HG03571 (cell line): Measurements from ENCODE around the gene HSPA2.
"Not testable (repeated sequence)": the region's sequence is repeated elsewhere in the genome, so short reads cannot be mapped to it uniquely, and the experiment has no call there.

Experiments
- ATAC-seq: cut with Tn5 transposase; IDR thresholded peaks from one replicate; pipeline ENCODE4 v1.9.1; 2021; ENCODE audit not compliant: unreplicated experiment

HSPA2 gene

DNA sequence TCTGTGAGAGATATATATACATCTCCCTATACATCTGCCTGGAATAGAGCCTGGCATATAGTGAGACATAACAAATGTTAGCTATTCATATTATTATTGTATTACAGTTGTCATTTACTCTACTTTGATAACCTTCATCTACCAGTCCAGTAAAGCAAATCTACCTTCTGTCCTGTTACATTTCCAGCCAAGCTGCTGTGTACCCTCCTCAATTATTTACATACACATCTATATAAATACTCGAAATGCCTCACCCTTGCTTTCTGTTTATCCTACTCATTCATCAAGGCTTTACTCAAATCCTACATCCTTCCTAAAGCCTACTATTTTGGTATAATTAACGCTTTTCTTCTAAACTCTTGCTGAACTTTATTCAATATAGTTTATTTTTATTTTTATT lies 27.3 kb upstream of the HSPA2 start:
- ATAC-seq: no peak

- no peak for ATAC-seq
These were observed 25.5 kb upstream of the HSPA2 start for GRCh38 chr14:64515053-64515452.

- no peak for ATAC-seq
These were observed 23.6 kb upstream of the HSPA2 start for GRCh38 chr14:64516969-64517368.

- ATAC-seq: not testable (repeated sequence)
These were observed 22.9 kb upstream of the HSPA2 start for GRCh38 chr14:64517667-64518066.

DNA sequence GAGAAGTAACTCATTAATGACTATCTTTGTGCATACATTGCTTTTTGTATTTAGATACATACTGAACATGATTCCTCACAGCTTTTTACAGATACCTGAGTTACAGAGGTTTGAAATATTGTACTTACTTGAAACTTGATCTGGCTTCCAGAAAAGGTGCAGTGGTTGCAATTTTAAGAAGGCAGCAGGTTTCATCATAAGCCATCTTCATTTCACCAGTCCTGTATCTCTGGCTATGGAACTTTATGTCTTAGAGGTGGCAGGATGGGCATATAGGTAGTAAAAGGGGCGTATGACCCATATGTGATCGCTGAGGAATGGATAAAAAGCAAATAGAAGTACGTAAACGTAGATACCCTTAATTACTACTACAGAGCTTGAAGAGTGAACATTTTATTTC lies 22.3 kb upstream of the HSPA2 start:
- ATAC-seq: no peak

DNA sequence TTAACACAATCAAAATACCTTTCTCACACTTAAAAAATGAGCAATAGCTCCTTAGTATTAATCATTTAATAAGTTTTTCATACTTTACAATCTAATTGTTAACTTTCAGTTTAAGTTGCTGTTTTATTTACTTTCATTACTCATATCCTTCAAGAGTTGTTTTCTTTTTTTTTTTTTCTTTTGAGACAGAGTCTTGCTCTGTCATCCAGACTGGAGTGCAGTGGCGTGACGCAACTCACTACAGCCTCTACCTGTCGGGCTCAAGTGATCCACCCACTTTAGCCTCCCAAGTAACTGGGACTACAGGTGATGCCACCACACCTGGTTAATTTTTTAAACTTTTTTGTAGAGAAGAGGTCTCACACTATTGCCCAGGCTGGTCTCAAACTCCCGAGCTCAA lies 19.8 kb upstream of the HSPA2 start:
- ATAC-seq: no peak

DNA sequence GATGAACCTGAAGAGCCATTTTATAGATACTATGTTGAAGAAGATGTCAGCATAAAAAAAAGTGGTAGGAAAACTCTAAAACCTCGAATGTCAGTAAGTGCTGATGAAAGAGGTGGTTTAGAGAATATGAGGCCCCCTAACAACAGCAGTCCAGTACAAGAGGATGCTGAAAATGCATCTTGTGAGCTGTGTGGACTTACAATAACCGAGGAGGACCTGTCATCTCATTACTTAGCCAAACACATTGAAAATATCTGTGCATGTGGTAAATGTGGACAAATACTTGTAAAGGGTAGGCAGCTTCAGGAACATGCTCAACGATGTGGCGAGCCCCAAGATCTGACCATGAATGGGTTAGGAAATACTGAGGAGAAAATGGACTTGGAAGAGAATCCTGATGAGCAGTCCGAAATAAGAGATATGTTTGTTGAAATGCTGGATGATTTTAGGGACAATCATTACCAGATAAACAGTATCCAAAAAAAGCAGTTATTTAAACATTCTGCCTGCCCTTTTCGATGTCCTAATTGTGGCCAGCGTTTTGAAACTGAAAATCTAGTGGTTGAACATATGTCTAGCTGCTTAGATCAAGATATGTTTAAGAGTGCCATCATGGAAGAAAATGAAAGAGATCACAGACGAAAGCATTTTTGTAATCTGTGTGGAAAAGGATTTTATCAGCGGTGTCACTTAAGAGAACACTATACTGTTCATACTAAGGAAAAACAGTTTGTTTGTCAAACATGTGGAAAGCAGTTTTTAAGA lies 17.8 kb upstream of the HSPA2 start:
- ATAC-seq: no peak

- no peak for ATAC-seq
These were observed 15.2 kb upstream of the HSPA2 start for GRCh38 chr14:64525354-64525753.

DNA sequence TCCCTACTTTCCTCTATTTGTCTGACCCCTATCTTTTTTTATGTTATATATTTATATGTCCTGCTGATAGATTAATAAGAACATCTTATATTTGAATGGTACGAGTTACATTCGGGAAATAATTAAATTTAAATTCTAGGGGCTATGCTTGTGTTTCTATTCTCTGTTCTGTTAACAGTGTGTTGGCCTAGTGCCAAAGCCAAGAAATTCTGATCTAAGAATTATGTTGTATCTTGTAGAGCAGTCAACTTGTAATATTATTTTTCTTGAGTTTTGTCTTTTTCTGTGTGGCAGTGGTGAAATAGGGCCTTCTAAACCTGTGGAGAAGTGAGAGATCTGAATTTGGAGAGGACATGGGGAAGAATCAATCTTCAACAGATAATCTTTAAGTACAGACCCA lies 9.0 kb upstream of the HSPA2 start:
- no peak for ATAC-seq

DNA sequence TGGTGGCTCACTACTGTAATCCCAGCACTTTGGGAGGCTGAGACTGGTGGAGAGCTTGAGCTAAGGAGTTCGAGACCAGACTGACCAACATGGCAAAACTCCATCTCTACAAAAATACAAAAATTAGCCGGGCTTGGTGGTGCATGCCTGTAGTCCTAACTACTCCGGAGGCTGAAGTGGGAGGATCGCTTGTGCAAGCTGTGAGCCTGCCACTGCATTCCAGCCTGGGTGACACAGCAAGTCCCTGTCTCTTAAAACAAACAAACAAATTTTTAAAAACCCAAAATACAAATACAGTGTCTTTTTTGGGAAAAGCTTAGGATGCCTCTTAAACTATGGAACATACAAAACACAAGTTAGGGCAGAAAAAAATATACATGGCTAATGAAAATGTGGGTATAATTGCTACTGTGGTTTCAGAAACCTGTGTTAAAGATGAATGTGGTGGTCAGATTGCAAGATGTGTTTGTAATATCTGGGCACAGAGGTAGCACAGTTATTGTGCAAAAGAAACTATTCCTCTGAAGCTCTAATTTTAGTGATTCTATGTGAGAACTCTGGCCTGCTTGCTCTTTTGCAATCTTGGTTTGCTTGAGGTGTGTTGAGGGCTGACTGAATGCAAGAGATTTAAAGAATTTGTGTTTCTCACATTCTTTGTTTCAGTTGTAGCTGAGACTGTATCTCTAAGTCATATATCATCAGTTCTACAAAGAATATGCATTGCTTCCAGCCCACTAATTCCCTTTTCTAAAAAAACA lies 3.9 kb upstream of the HSPA2 start:
- no peak for ATAC-seq

DNA sequence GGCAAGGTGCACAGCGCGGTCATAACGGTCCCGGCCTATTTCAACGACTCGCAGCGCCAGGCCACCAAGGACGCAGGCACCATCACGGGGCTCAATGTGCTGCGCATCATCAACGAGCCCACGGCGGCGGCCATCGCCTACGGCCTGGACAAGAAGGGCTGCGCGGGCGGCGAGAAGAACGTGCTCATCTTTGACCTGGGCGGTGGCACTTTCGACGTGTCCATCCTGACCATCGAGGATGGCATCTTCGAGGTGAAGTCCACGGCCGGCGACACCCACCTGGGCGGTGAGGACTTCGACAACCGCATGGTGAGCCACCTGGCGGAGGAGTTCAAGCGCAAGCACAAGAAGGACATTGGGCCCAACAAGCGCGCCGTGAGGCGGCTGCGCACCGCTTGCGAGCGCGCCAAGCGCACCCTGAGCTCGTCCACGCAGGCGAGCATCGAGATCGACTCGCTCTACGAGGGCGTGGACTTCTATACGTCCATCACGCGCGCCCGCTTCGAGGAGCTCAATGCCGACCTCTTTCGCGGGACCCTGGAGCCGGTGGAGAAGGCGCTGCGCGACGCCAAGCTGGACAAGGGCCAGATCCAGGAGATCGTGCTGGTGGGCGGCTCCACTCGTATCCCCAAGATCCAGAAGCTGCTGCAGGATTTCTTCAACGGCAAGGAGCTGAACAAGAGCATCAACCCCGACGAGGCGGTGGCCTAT lies 875 bp downstream of the HSPA2 start:
- no peak for ATAC-seq

DNA sequence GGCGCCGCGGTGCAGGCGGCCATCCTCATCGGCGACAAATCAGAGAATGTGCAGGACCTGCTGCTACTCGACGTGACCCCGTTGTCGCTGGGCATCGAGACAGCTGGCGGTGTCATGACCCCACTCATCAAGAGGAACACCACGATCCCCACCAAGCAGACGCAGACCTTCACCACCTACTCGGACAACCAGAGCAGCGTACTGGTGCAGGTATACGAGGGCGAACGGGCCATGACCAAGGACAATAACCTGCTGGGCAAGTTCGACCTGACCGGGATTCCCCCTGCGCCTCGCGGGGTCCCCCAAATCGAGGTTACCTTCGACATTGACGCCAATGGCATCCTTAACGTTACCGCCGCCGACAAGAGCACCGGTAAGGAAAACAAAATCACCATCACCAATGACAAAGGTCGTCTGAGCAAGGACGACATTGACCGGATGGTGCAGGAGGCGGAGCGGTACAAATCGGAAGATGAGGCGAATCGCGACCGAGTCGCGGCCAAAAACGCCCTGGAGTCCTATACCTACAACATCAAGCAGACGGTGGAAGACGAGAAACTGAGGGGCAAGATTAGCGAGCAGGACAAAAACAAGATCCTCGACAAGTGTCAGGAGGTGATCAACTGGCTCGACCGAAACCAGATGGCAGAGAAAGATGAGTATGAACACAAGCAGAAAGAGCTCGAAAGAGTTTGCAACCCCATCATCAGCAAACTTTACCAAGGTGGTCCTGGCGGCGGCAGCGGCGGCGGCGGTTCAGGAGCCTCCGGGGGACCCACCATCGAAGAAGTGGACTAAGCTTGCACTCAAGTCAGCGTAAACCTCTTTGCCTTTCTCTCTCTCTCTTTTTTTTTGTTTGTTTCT lies 1.7 kb downstream of the HSPA2 start:
- ATAC-seq: no peak

GRCh38 chr14:64542836-64543201 lies 2.3 kb downstream of the HSPA2 start:
- ATAC-seq: no peak

GRCh38 chr14:64544607-64545312 lies 4.2 kb downstream of the HSPA2 start:
- ATAC-seq: no peak

DNA sequence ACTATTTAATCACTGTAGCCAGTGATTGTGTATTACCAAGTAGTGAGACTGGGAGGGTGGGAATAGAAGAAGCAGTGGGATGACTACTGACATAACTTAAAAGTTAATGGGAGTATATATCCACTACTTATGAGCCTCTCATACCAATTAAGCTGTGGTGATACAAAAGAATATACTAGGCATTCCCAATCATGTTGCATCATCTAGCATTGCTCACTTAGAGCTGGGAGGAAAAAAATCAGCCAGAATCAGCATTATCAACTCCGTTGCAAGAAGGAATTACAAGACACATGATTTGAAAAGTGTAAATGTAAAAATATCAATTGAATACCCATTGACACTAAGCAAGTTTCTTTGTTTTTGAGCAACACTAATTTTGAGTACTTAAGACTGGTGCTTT lies 8.5 kb downstream of the HSPA2 start:
- no peak for ATAC-seq

GRCh38 chr14:64549791-64550620 lies 9.5 kb downstream of the HSPA2 start, which contains the start of gene PPP1R36:
Gene PPP1R36, plus strand, starts transcription at chr14:64549961. Its CDS starts 37 bp downstream, at chr14:64549998.
- ATAC-seq: no peak

GRCh38 chr14:64550621-64551333 lies 10.2 kb downstream of the HSPA2 start:
- no peak for ATAC-seq

- no peak for ATAC-seq
These were observed 14.0 kb downstream of the HSPA2 start for GRCh38 chr14:64554556-64554955.

DNA sequence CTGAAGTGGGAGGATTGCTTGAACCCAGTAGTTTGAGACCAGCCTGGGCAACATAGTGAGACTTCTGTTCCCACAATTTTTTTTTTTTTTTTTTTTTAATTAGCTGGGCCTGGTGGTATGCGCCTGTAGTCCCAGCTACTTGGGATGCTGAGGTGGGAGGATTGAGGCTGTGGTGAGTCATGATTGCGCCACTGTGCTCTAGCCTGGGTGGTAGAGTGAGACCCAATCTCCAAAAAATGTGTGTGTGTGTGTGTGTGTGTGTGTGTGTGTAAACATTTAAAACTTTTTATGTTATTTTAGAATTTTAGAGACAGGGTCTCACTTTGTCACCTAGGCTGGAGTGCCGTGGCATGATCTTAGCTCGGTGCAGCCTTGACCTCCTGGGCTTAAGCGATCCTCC lies 16.0 kb downstream of the HSPA2 start:
- ATAC-seq: no peak
